Measurements from ENCODE around the gene DNER.

Gene DNER

DNA sequence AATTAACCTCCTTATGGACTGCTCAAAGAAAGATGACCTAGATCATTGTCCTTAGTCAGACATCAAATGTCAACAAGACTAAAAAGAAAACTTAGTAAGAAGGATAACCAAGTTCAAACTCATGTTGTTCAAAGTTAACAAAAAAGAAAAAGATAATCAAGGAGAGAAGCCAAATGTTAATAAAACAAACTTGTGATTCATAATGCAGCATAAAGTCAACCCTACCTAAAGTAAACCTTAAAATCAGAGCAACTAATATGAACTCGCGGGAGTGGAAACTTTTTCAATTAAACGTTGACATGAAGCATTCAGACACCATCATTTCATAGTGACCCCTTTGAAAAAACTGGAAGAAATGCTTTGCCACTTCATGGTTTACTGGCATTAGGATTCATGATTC, 52.9 kb downstream of the DNER start:
- TF ChIP-seq POLR2AphosphoS5 (IDR thresholded peaks at IDR 0.05; ENCODE audit: low read depth) (no peak), GABPA (IDR thresholded peaks at IDR 0.05; ENCODE audit: low read depth) (no peak)
- TF ChIP-seq, protein P1, sequence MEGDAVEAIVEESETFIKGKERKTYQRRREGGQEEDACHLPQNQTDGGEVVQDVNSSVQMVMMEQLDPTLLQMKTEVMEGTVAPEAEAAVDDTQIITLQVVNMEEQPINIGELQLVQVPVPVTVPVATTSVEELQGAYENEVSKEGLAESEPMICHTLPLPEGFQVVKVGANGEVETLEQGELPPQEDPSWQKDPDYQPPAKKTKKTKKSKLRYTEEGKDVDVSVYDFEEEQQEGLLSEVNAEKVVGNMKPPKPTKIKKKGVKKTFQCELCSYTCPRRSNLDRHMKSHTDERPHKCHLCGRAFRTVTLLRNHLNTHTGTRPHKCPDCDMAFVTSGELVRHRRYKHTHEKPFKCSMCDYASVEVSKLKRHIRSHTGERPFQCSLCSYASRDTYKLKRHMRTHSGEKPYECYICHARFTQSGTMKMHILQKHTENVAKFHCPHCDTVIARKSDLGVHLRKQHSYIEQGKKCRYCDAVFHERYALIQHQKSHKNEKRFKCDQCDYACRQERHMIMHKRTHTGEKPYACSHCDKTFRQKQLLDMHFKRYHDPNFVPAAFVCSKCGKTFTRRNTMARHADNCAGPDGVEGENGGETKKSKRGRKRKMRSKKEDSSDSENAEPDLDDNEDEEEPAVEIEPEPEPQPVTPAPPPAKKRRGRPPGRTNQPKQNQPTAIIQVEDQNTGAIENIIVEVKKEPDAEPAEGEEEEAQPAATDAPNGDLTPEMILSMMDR (IDR thresholded peaks at IDR 0.05; ENCODE audit: insufficient read depth, low read length): no peak
- H3K27me3 ChIP-seq (ENCODE audit: insufficient read depth, poor library complexity, severe bottlenecking): no peaks in the 10 kb centered on the region
- H3K27ac ChIP-seq (replicated peaks): no peak overlapping the region
- no peak for DNase-seq (ENCODE audit: low read depth in 1 of 2, low spot score in 1 of 2)
- no peak overlapping the region for H3K4me3 ChIP-seq (replicated peaks; ENCODE audit: insufficient read depth, low read length)

DNA sequence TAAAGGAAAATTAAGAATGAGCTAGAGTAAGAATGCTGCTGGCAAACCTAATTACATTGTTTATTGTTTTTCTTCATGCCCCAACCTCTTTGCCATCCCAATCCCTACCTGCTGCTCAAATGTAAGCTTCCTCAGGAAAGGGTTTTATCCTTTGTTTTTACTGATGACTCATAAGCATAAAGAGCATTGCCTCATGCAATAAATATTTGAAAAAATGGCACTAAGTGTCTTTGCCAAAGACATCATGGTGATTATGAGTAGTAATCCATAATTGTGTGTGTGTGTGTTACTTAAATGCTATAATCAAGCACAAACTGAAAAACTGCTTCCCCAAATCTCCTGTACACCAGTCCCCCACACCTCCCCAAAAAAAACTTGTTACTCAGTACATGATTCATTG, 53.4 kb downstream of the DNER start:
- H3K27ac ChIP-seq (replicated peaks): no peak overlapping the region
- no peak for TF ChIP-seq SPI1 (IDR thresholded peaks at IDR 0.05; ENCODE audit: borderline replicate concordance, low read depth)
- no peak for TF ChIP-seq GABPA (IDR thresholded peaks at IDR 0.05; ENCODE audit: low read depth)
- TF ChIP-seq, protein P2, sequence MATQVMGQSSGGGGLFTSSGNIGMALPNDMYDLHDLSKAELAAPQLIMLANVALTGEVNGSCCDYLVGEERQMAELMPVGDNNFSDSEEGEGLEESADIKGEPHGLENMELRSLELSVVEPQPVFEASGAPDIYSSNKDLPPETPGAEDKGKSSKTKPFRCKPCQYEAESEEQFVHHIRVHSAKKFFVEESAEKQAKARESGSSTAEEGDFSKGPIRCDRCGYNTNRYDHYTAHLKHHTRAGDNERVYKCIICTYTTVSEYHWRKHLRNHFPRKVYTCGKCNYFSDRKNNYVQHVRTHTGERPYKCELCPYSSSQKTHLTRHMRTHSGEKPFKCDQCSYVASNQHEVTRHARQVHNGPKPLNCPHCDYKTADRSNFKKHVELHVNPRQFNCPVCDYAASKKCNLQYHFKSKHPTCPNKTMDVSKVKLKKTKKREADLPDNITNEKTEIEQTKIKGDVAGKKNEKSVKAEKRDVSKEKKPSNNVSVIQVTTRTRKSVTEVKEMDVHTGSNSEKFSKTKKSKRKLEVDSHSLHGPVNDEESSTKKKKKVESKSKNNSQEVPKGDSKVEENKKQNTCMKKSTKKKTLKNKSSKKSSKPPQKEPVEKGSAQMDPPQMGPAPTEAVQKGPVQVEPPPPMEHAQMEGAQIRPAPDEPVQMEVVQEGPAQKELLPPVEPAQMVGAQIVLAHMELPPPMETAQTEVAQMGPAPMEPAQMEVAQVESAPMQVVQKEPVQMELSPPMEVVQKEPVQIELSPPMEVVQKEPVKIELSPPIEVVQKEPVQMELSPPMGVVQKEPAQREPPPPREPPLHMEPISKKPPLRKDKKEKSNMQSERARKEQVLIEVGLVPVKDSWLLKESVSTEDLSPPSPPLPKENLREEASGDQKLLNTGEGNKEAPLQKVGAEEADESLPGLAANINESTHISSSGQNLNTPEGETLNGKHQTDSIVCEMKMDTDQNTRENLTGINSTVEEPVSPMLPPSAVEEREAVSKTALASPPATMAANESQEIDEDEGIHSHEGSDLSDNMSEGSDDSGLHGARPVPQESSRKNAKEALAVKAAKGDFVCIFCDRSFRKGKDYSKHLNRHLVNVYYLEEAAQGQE (IDR thresholded peaks at IDR 0.05; ENCODE audit: insufficient replicate concordance, low read depth): no peak
- TF ChIP-seq, protein P1 (IDR thresholded peaks at IDR 0.05; ENCODE audit: insufficient read depth, low read length): no peak
- TF ChIP-seq POLR2AphosphoS5 (IDR thresholded peaks at IDR 0.05; ENCODE audit: low read depth): no peak
- H3K4me3 ChIP-seq (replicated peaks; ENCODE audit: insufficient read depth, low read length): no peak overlapping the region
- DNase-seq (ENCODE audit: low read depth in 1 of 2, low spot score in 1 of 2): no peak
- no peaks in the 10 kb centered on the region for H3K27me3 ChIP-seq (ENCODE audit: insufficient read depth, poor library complexity, severe bottlenecking)

DNA sequence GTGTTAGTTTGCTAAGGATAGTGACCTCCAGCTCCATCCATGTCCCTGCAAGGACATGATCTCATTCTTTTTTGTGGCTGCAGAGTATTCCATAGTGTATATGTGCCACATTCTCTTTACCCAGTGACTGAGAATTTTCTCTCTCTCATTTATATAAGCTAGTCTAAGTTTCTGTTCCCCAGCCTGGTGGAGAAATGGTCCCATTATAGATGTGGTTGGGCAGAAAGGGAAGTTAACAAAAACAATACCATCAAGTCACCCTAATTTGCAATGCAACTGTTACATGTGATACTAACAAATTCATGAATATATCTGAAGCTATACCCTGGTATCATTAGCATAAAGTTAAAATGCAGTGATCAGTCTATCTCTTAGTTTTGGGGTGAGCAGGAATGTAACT, 54.0 kb downstream of the DNER start:
- TF ChIP-seq, protein P2 (IDR thresholded peaks at IDR 0.05; ENCODE audit: insufficient replicate concordance, low read depth): no peak
- TF ChIP-seq, protein P1 (IDR thresholded peaks at IDR 0.05; ENCODE audit: insufficient read depth, low read length): no peak
- TF ChIP-seq GABPA (IDR thresholded peaks at IDR 0.05; ENCODE audit: low read depth): no peak
- no peak for TF ChIP-seq SPI1 (IDR thresholded peaks at IDR 0.05; ENCODE audit: borderline replicate concordance, low read depth)
- no peak for TF ChIP-seq POLR2AphosphoS5 (IDR thresholded peaks at IDR 0.05; ENCODE audit: low read depth)
- no peaks in the 10 kb centered on the region for H3K27me3 ChIP-seq (ENCODE audit: insufficient read depth, poor library complexity, severe bottlenecking)
- DNase-seq (ENCODE audit: low read depth in 1 of 2, low spot score in 1 of 2): no peak
- no peak overlapping the region for H3K4me3 ChIP-seq (replicated peaks; ENCODE audit: insufficient read depth, low read length)
- no peak overlapping the region for H3K27ac ChIP-seq (replicated peaks)

DNA sequence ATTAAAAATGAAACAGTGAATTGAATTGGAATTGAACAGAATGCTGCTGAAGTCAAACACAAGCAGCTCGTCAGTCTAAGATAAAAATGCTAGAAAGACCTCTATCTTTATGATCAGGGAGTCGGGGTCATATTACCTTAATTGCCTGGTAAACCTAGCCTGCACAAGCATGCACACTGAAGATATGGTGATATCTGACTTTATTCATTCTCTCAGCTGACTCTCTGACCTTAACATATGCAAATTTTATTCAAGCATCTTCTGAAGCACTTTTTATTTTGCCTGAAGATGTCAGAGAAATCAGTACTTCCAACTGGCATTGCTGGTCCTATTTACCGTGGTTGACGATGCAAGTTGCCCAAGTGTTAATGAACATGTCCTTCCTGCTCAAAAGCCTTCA, 56.4 kb downstream of the DNER start:
- TF ChIP-seq, protein P1 (IDR thresholded peaks at IDR 0.05; ENCODE audit: insufficient read depth, low read length): no peak
- TF ChIP-seq, protein P2 (IDR thresholded peaks at IDR 0.05; ENCODE audit: insufficient replicate concordance, low read depth): no peak
- TF ChIP-seq SPI1 (IDR thresholded peaks at IDR 0.05; ENCODE audit: borderline replicate concordance, low read depth) (no peak), POLR2AphosphoS5 (IDR thresholded peaks at IDR 0.05; ENCODE audit: low read depth) (no peak), GABPA (IDR thresholded peaks at IDR 0.05; ENCODE audit: low read depth) (no peak)
- Histone ChIP-seq H3K4me3 (replicated peaks; ENCODE audit: insufficient read depth, low read length) (no peak overlapping the region), H3K27me3 (ENCODE audit: insufficient read depth, poor library complexity, severe bottlenecking) (no peaks in the 10 kb centered on the region), H3K27ac (replicated peaks) (no peak overlapping the region)
- no peak for DNase-seq (ENCODE audit: low read depth in 1 of 2, low spot score in 1 of 2)
